ENCODE results near the gene FTH1.

Gene FTH1

DNA sequence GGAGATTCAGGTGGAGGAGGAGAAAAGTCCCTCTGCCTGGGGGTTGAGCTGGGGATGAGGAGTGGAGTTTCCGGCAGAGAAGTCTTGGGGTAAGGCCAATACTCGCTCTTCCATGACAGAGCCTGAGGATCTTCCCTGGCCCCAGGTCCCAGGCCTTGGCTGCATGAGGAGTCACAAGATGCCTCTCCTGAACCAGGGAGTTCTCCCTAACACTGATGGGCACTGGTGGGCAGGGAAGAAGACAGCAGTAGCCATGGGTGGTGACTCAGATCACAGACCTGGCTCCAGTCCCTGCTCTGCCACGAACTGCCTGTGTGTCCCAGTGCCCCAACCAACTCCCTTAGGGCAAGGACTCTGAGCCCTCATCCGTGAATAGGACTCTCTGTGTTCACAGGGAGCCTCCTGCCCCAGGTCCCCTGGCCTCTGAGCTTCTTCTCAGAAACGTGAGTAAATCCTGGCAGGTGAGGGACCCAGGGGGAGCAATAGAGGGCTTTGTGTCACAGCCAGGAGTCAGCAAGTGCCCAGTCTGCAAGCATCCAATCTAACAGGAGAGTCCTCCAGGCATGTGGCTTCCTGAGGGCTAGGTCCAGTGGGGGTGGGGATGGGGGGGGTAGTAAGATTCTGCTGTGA is 45.5 kb upstream of the FTH1 start:
- H3K9me2 ChIP-seq (replicated peaks; ENCODE audit: insufficient read depth, low read length) = no peaks in the 10 kb centered on the region
- H3K9me3 ChIP-seq (ENCODE audit: insufficient read depth, low read length) = no peaks in the 10 kb centered on the region
- H3K36me3 ChIP-seq (ENCODE audit: low read length) = no peaks in the 10 kb centered on the region
- no peaks in the 10 kb centered on the region for H4K20me1 ChIP-seq (ENCODE audit: low read depth, low read length)
- no peaks in the 10 kb centered on the region for H3K27me3 ChIP-seq (ENCODE audit: low read length)
- no peak overlapping the region for H3K9ac ChIP-seq (ENCODE audit: low read length)
- H3K79me2 ChIP-seq (ENCODE audit: insufficient read depth, low read length) = no peaks in the 10 kb centered on the region
- H3K27ac ChIP-seq (ENCODE audit: low read depth, low read length) = no peak overlapping the region
- no peak overlapping the region for H3K4me3 ChIP-seq (ENCODE audit: insufficient read depth, low read length, poor library complexity, severe bottlenecking)
- TF ChIP-seq EZH2phosphoT487 (conservative IDR thresholded peaks at IDR 0.05; ENCODE audit: low read length) = no peak
- TF ChIP-seq, protein P1, sequence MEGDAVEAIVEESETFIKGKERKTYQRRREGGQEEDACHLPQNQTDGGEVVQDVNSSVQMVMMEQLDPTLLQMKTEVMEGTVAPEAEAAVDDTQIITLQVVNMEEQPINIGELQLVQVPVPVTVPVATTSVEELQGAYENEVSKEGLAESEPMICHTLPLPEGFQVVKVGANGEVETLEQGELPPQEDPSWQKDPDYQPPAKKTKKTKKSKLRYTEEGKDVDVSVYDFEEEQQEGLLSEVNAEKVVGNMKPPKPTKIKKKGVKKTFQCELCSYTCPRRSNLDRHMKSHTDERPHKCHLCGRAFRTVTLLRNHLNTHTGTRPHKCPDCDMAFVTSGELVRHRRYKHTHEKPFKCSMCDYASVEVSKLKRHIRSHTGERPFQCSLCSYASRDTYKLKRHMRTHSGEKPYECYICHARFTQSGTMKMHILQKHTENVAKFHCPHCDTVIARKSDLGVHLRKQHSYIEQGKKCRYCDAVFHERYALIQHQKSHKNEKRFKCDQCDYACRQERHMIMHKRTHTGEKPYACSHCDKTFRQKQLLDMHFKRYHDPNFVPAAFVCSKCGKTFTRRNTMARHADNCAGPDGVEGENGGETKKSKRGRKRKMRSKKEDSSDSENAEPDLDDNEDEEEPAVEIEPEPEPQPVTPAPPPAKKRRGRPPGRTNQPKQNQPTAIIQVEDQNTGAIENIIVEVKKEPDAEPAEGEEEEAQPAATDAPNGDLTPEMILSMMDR (IDR thresholded peaks at IDR 0.05; ENCODE audit: insufficient read depth, low read length, poor library complexity, severe bottlenecking) = no peak
- no peak overlapping the region for H2AFZ ChIP-seq (ENCODE audit: low read depth, low read length, severe bottlenecking)
- no peaks in the 10 kb centered on the region for H3F3A ChIP-seq (ENCODE audit: insufficient read depth)
- no peak overlapping the region for H3K4me2 ChIP-seq (ENCODE audit: low read depth, low read length, poor library complexity, severe bottlenecking)

GRCh38 chr11:62012451-62012831 is 45.0 kb upstream of the FTH1 start:
- no peak overlapping the region for H3K9ac ChIP-seq (ENCODE audit: low read length)
- no peaks in the 10 kb centered on the region for H3K79me2 ChIP-seq (ENCODE audit: insufficient read depth, low read length)
- TF ChIP-seq, protein P1 (IDR thresholded peaks at IDR 0.05; ENCODE audit: insufficient read depth, low read length, poor library complexity, severe bottlenecking) = no peak
- TF ChIP-seq EZH2phosphoT487 (conservative IDR thresholded peaks at IDR 0.05; ENCODE audit: low read length) = no peak
- no peaks in the 10 kb centered on the region for H3K9me3 ChIP-seq (ENCODE audit: insufficient read depth, low read length)
- no peak overlapping the region for H2AFZ ChIP-seq (ENCODE audit: low read depth, low read length, severe bottlenecking)
- no peaks in the 10 kb centered on the region for H4K20me1 ChIP-seq (ENCODE audit: low read depth, low read length)
- H3K27me3 ChIP-seq (ENCODE audit: low read length) = no peaks in the 10 kb centered on the region
- no peak overlapping the region for H3K4me3 ChIP-seq (ENCODE audit: insufficient read depth, low read length, poor library complexity, severe bottlenecking)
- no peak overlapping the region for H3K4me2 ChIP-seq (ENCODE audit: low read depth, low read length, poor library complexity, severe bottlenecking)
- no peaks in the 10 kb centered on the region for H3K36me3 ChIP-seq (ENCODE audit: low read length)
- H3F3A ChIP-seq (ENCODE audit: insufficient read depth) = no peaks in the 10 kb centered on the region
- no peak overlapping the region for H3K27ac ChIP-seq (ENCODE audit: low read depth, low read length)
- H3K9me2 ChIP-seq (replicated peaks; ENCODE audit: insufficient read depth, low read length) = no peaks in the 10 kb centered on the region

- Histone ChIP-seq H3K9me3 (ENCODE audit: insufficient read depth, low read length) (no peaks in the 10 kb centered on the region), H2AFZ (ENCODE audit: low read depth, low read length, severe bottlenecking) (no peak overlapping the region), H3K4me3 (ENCODE audit: insufficient read depth, low read length, poor library complexity, severe bottlenecking) (no peak overlapping the region), H3K79me2 (ENCODE audit: insufficient read depth, low read length) (no peaks in the 10 kb centered on the region), H3F3A (ENCODE audit: insufficient read depth) (no peaks in the 10 kb centered on the region), H3K4me2 (ENCODE audit: low read depth, low read length, poor library complexity, severe bottlenecking) (no peak overlapping the region), H3K27ac (ENCODE audit: low read depth, low read length) (no peak overlapping the region), H3K36me3 (ENCODE audit: low read length) (no peaks in the 10 kb centered on the region), H3K9me2 (replicated peaks; ENCODE audit: insufficient read depth, low read length) (no peaks in the 10 kb centered on the region), H4K20me1 (ENCODE audit: low read depth, low read length) (no peaks in the 10 kb centered on the region), H3K27me3 (ENCODE audit: low read length) (no peaks in the 10 kb centered on the region), H3K9ac (ENCODE audit: low read length) (no peak overlapping the region)
- TF ChIP-seq, protein P1 (IDR thresholded peaks at IDR 0.05; ENCODE audit: insufficient read depth, low read length, poor library complexity, severe bottlenecking) = no peak
- no peak for TF ChIP-seq EZH2phosphoT487 (conservative IDR thresholded peaks at IDR 0.05; ENCODE audit: low read length)
Measured at GRCh38 chr11:62011881-62012280, 44.4 kb upstream of the FTH1 start.
